Activated effector memory CD4-positive, alpha-beta T cell treated with anti-CD3 and anti-CD28 coated beads, Interleukin-2, amount 50 U/mL, for 16 hours (primary cell): Measurements from ENCODE around the gene SPINK2.

Source experiments
- DNase-seq: peaks from one replicate; pipeline ENCODE4 v3.0.0-alpha.2; 2020

Gene SPINK2

GRCh38 chr4:56799824-56800756 lies 21.4 kb downstream of the SPINK2 start:
- DNase-seq = peak; percentile 91

- no peak for DNase-seq
These were observed 22.2 kb downstream of the SPINK2 start for GRCh38 chr4:56799161-56799759.

GRCh38 chr4:56796211-56796610 lies 25.3 kb downstream of the SPINK2 start:
- DNase-seq = no peak

GRCh38 chr4:56791316-56791715 lies 30.2 kb downstream of the SPINK2 start:
- DNase-seq = no peak

GRCh38 chr4:56790691-56791091 lies 30.8 kb downstream of the SPINK2 start:
- no peak for DNase-seq

GRCh38 chr4:56788081-56788480 lies 33.4 kb downstream of the SPINK2 start:
- DNase-seq = no peak

- no peak for DNase-seq
These were observed 34.1 kb downstream of the SPINK2 start for GRCh38 chr4:56787380-56787779.

GRCh38 chr4:56786955-56787354 lies 34.5 kb downstream of the SPINK2 start:
- DNase-seq = no peak

GRCh38 chr4:56783986-56784385 lies 37.5 kb downstream of the SPINK2 start:
- no peak for DNase-seq

GRCh38 chr4:56782019-56782418 lies 39.5 kb downstream of the SPINK2 start:
- DNase-seq = no peak

GRCh38 chr4:56773346-56773745 lies 48.2 kb downstream of the SPINK2 start:
- DNase-seq = no peak

GRCh38 chr4:56772134-56772533 lies 49.4 kb downstream of the SPINK2 start:
- no peak for DNase-seq

GRCh38 chr4:56768763-56769162 lies 52.7 kb downstream of the SPINK2 start:
- no peak for DNase-seq

- DNase-seq = no peak
These were observed 53.2 kb downstream of the SPINK2 start for GRCh38 chr4:56768316-56768715.

- no peak for DNase-seq
These were observed 53.9 kb downstream of the SPINK2 start for GRCh38 chr4:56767567-56767966.

- DNase-seq = no peak
These were observed 56.7 kb downstream of the SPINK2 start for GRCh38 chr4:56764775-56765174.

- DNase-seq = no peak
These were observed 57.3 kb downstream of the SPINK2 start for GRCh38 chr4:56764223-56764622.

- no peak for DNase-seq
These were observed 58.8 kb downstream of the SPINK2 start for GRCh38 chr4:56762484-56763250.

- no peak for DNase-seq
These were observed 61.3 kb downstream of the SPINK2 start for GRCh38 chr4:56760183-56760582.
